HepG2 (cell line): ENCODE measurements around the gene ARHGAP26.

Experiments
- CBX5 ChIP-seq: sonication (generic); formaldehyde crosslinking; IDR thresholded peaks from 2 replicates; pipeline ENCODE4 v1.4.0; 2020; ENCODE audit warnings: missing genetic modification reagents, borderline replicate concordance
- KAT7 ChIP-seq: IDR thresholded peaks from 2 replicates; pipeline ENCODE4 v1.6.1; 2018; ENCODE audit warnings: borderline replicate concordance, missing compliant biosample characterization
- ZBTB7A ChIP-seq: sonication (generic); formaldehyde crosslinking; IDR thresholded peaks from 2 replicates; pipeline ENCODE4 v1.8.0; 2022; ENCODE audit warnings: mild to moderate bottlenecking, missing genetic modification reagents
- ZNF33B ChIP-seq: sonication (generic); formaldehyde crosslinking; IDR thresholded peaks from 2 replicates; pipeline ENCODE4 v1.5.1; 2020; ENCODE audit warnings: mild to moderate bottlenecking, missing genetic modification reagents
- ZNF850 ChIP-seq: sonication (generic); formaldehyde crosslinking; conservative IDR thresholded peaks from 2 replicates; pipeline ENCODE4 v1.9.0; 2021; ENCODE audit warnings: mild to moderate bottlenecking, missing genetic modification reagents

GRCh38 chr5:143132739-143133138 is 362.6 kb downstream of the ARHGAP26 start:
- no peak for TF ChIP-seq CBX5
- TF ChIP-seq ZNF33B (CRISPR knock-in tag): no peak
- TF ChIP-seq ZNF850 (CRISPR knock-in tag): no peak
- TF ChIP-seq ZBTB7A: no peak
- no peak for TF ChIP-seq KAT7 (CRISPR knock-in tag)
